Esophagus (tissue), 2 donors: ENCODE results near the gene B3GNT5. TPM values are rescaled to one million over a fixed set of nuclear protein-coding genes. Genes with fewer than 3 reads are reported as not detected.

Experiments used
- H3K27ac ChIP-seq, 2 donors: one replicate each; pipeline ENCODE4 v1.5.1; 2013; ENCODE audit warnings: low read depth in 2 of 2, mild to moderate bottlenecking in 2 of 2, inconsistent platforms in 1 of 2, low read length in 1 of 2, moderate library complexity in 1 of 2
- H3K27me3 ChIP-seq, 2 donors: one replicate each; pipeline ENCODE4 v1.6.1; 2013; ENCODE audit warnings: low read length in 2 of 2, control low read depth in 1 of 2, mild to moderate bottlenecking in 1 of 2; ENCODE audit not compliant: insufficient read depth in 2 of 2, control insufficient read depth in 1 of 2
- H3K36me3 ChIP-seq, 2 donors: one replicate each; pipeline ENCODE4 v1.6.1; 2013; ENCODE audit warnings: low read length in 1 of 2; ENCODE audit not compliant: control insufficient read depth in 2 of 2, insufficient read depth in 2 of 2
- H3K4me1 ChIP-seq, 2 donors: one replicate each; pipeline ENCODE4 v1.6.1; 2013; ENCODE audit warnings: low read length in 1 of 2; ENCODE audit not compliant: control insufficient read depth in 2 of 2, insufficient read depth in 2 of 2
- H3K4me3 ChIP-seq, 2 donors: one replicate each; pipeline ENCODE4 v1.5.1; 2013; ENCODE audit warnings: low read length in 2 of 2, mild to moderate bottlenecking in 2 of 2, low read depth in 1 of 2, moderate library complexity in 1 of 2
- H3K9me3 ChIP-seq, 2 donors: one replicate each; pipeline ENCODE4 v1.6.1; 2013; ENCODE audit warnings: mild to moderate bottlenecking in 2 of 2, low read depth in 1 of 2, low read length in 1 of 2, moderate library complexity in 1 of 2; ENCODE audit not compliant: control insufficient read depth in 2 of 2, insufficient read depth in 1 of 2
- WGBS, 2 donors: extraction: QIAGEN DNeasy Blood & Tissue Kit; methylation state at CpG; one replicate each; pipeline ENCODE4 v1.1.7; 2013; 5-methylcytosine and 5-hydroxymethylcytosine counted together
- polyA plus RNA-seq, 2 donors: library from polyadenylated mRNA; stranded (reverse); fragments of 200-250 nt; gene quantifications; one replicate each; pipeline ENCODE4 v1.2.3, GENCODE V29; 2013
- donor health status: healthy with polysubstance abuse.
- donor health status: Bipolar disorder and iron deficiency.

The B3GNT5 gene
- polyA plus RNA-seq, 2 donors, result 19.8 to 21.6 TPM

- H3K9me3 ChIP-seq, result peaks cover 0 to 7% of the 10 kb centered on the region in 2 donors
- WGBS, 2 donors, result 84 to 88% methylated on average over 6 of the region's 6 CpGs
- H3K27me3 ChIP-seq, result no peaks in the 10 kb centered on the region
- peaks cover 0 to 5% of the 10 kb centered on the region in 2 donors for H3K4me1 ChIP-seq
- no peaks in the 10 kb centered on the region for H3K36me3 ChIP-seq
- no peak overlapping the region for H3K27ac ChIP-seq
- no peak overlapping the region for H3K4me3 ChIP-seq
Observed at GRCh38 chr3:183247011-183247589, 6.0 kb upstream of the B3GNT5 start.

- no peaks in the 10 kb centered on the region for H3K9me3 ChIP-seq
- 87 to 88% methylated on average over 6 of the region's 6 CpGs for WGBS, 2 donors
- H3K36me3 ChIP-seq, result no peaks in the 10 kb centered on the region
- H3K27me3 ChIP-seq, result no peaks in the 10 kb centered on the region
- H3K27ac ChIP-seq, result no peak overlapping the region
- peaks cover 3 to 5% of the 10 kb centered on the region in 2 donors for H3K4me1 ChIP-seq
- no peak overlapping the region for H3K4me3 ChIP-seq
Observed at GRCh38 chr3:183249006-183249718, 3.9 kb upstream of the B3GNT5 start.

- peak overlapping the region in 1 of 2 donors; percentile 17 for H3K27ac ChIP-seq
- H3K27me3 ChIP-seq, result no peaks in the 10 kb centered on the region
- no peaks in the 10 kb centered on the region for H3K9me3 ChIP-seq
Observed at GRCh38 chr3:183252118-183252782, 803 bp upstream of the B3GNT5 start.

GRCh38 chr3:183253528-183254486 lies 754 bp downstream of the B3GNT5 start:
- Histone ChIP-seq H3K36me3 (no peaks in the 10 kb centered on the region), H3K9me3 (no peaks in the 10 kb centered on the region), H3K4me1 (peaks cover 3 to 5% of the 10 kb centered on the region in 2 donors), H3K4me3 (peak overlapping the region; percentile 87 to 100), H3K27ac (peak overlapping the region; percentile 94 to 95), H3K27me3 (no peaks in the 10 kb centered on the region)
- WGBS, 2 donors, result 1% methylated on average over 64 to 111 of the region's 111 CpGs

More at GRCh38 chr3:183252118-183252782, 803 bp upstream of the B3GNT5 start:
- Histone ChIP-seq H3K36me3 (no peaks in the 10 kb centered on the region), H3K4me1 (peaks cover 3 to 5% of the 10 kb centered on the region in 2 donors), H3K4me3 (no peak overlapping the region)
- WGBS, 2 donors, result 74 to 78% methylated on average over 5 of the region's 5 CpGs

GRCh38 chr3:183254487-183255347 lies 1.7 kb downstream of the B3GNT5 start:
- H3K27ac ChIP-seq, result peak overlapping the region; percentile 94 to 95
- no peaks in the 10 kb centered on the region for H3K9me3 ChIP-seq
- H3K27me3 ChIP-seq, result no peaks in the 10 kb centered on the region

GRCh38 chr3:183255348-183255730 lies 2.3 kb downstream of the B3GNT5 start:
- WGBS, 2 donors, result 65 to 66% methylated on average over 4 of the region's 4 CpGs
- Histone ChIP-seq H3K4me1 (peaks cover 3 to 10% of the 10 kb centered on the region in 2 donors), H3K27ac (peak overlapping the region; percentile 3 to 94), H3K4me3 (peak overlapping the region; percentile 87 to 100), H3K36me3 (no peaks in the 10 kb centered on the region), H3K27me3 (no peaks in the 10 kb centered on the region), H3K9me3 (no peaks in the 10 kb centered on the region)

More at GRCh38 chr3:183254487-183255347, 1.7 kb downstream of the B3GNT5 start:
- H3K4me1 ChIP-seq, result peaks cover 3 to 7% of the 10 kb centered on the region in 2 donors
- no peaks in the 10 kb centered on the region for H3K36me3 ChIP-seq
- peak overlapping the region; percentile 87 to 100 for H3K4me3 ChIP-seq
- WGBS, 2 donors, result 9 to 12% methylated on average over 42 to 49 of the region's 49 CpGs

- Histone ChIP-seq H3K4me3 (no peak overlapping the region), H3K9me3 (no peaks in the 10 kb centered on the region), H3K27me3 (no peaks in the 10 kb centered on the region), H3K4me1 (peaks cover 0 to 11% of the 10 kb centered on the region in 2 donors), H3K36me3 (no peaks in the 10 kb centered on the region), H3K27ac (no peak overlapping the region)
- WGBS, 2 donors, result 72 to 77% methylated on average over 3 of the region's 3 CpGs
Observed at GRCh38 chr3:183259087-183259486, 6.0 kb downstream of the B3GNT5 start.

GRCh38 chr3:183259621-183260020 lies 6.6 kb downstream of the B3GNT5 start:
- 86 to 88% methylated on average over 2 of the region's 2 CpGs for WGBS, 2 donors
- Histone ChIP-seq H3K4me1 (peaks cover 0 to 11% of the 10 kb centered on the region in 2 donors), H3K9me3 (no peaks in the 10 kb centered on the region), H3K27me3 (no peaks in the 10 kb centered on the region), H3K4me3 (no peak overlapping the region), H3K36me3 (no peaks in the 10 kb centered on the region), H3K27ac (peak overlapping the region; percentile 11 to 63)
